HCT116 (cell line): ENCODE results near the gene GPSM3. TPM values are rescaled to one million over a fixed set of nuclear protein-coding genes. Genes with fewer than 3 reads are reported as not detected.

Experiments used
- ATAC-seq: fragments of 200-7000 bp; cut with Tn5 transposase; 2 replicates; pipeline ENCODE4 v1.9.1; 2020; ENCODE audit warnings: mild to moderate bottlenecking, moderate library complexity
- BruUV-seq: library from RNA; stranded (reverse); fragments of 400-500 nt; replicated peaks from 2 replicates; lab custom pipeline; 2021; lab: Mats Ljungman, UMichigan
- CTCF ChIA-PET: fragments of 300-600 bp; sonication (Branson Sonifier 250); formaldehyde crosslinking; loops from one replicate; lab custom pipeline; 2021; ENCODE audit warnings: antibody characterized with exemption; lab: Charles Lee
- POLR2A ChIA-PET: fragments of 300-600, 350-600 bp; sonication (Branson Sonifier 250); formaldehyde crosslinking; loops from one replicate; lab custom pipeline; 2021; ENCODE audit warnings: antibody characterized with exemption; lab: Charles Lee
- RAD21 ChIA-PET, 2 experiments: fragments of 300-600 bp; sonication (Branson Sonifier 250); formaldehyde crosslinking; loops; one replicate each; lab custom pipeline; 2023; ENCODE audit warnings: low total read pairs in 2 of 2; ENCODE audit not compliant: uncharacterized antibody in 2 of 2, unreplicated experiment in 2 of 2, low non-redundant PET in 1 of 2; lab: Charles Lee
- DNase-seq: peaks from one replicate; pipeline ENCODE4 v3.0.0-alpha.2; 2010; ENCODE audit warnings: low read depth, low spot score
- H2AFZ ChIP-seq: fragments of 200-600 bp; shearing (Covaris generic), sonication (generic); 2 replicates; pipeline ENCODE4 v1.6.1; 2017; ENCODE audit warnings: low read depth, mixed run types, mixed read lengths, antibody characterized with exemption, low read length; ENCODE audit not compliant: poor library complexity, severe bottlenecking
- H3K27ac ChIP-seq: 2 replicates; pipeline ENCODE4 v1.5.1; 2012; ENCODE audit warnings: low read depth, low read length
- H3K27me3 ChIP-seq: fragments of 200-600 bp; sonication (generic); 2 replicates; pipeline ENCODE4 v1.6.1; 2016; ENCODE audit warnings: mixed run types, low read length, mixed read lengths; ENCODE audit not compliant: insufficient read depth
- H3K36me3 ChIP-seq, 2 experiments: fragments of 200-500 bp in 1 of 2; fragments of 200-600 bp in 1 of 2; sonication (Bioruptor generic) in 1 of 2; sonication (generic) in 1 of 2; 2 replicates each; pipeline versions ENCODE4 v1.5.1 to v1.6.1; 2014 to 2016; ENCODE audit warnings: low read length in 2 of 2, inconsistent platforms in 1 of 2, mixed read lengths in 1 of 2, mixed run types in 1 of 2; ENCODE audit not compliant: insufficient read depth in 2 of 2, control insufficient read depth in 1 of 2
- H3K4me1 ChIP-seq, 2 experiments: fragments of 200-600 bp in 1 of 2; sonication (generic) in 1 of 2; 2 replicates each; pipeline versions ENCODE4 v1.5.1 to v1.6.1; 2012 to 2017; ENCODE audit warnings: low read length in 2 of 2, inconsistent platforms in 1 of 2, mild to moderate bottlenecking in 1 of 2, mixed read lengths in 1 of 2, mixed run types in 1 of 2, moderate library complexity in 1 of 2; ENCODE audit not compliant: insufficient read depth in 2 of 2, control insufficient read depth in 1 of 2
- H3K4me2 ChIP-seq: fragments of 200-600 bp; sonication (generic); 2 replicates; pipeline ENCODE4 v1.6.1; 2017; ENCODE audit warnings: mixed run types, low read length, mixed read lengths
- H3K4me3 ChIP-seq, 2 experiments: fragments of 200-600 bp in 1 of 2; sonication (generic) in 1 of 2; replicated peaks in 1 of 2; 2 replicates each; pipeline ENCODE4 v1.5.1; 2011 to 2016; ENCODE audit warnings: low read length in 2 of 2, control low read depth in 1 of 2, low read depth in 1 of 2, mild to moderate bottlenecking in 1 of 2, mixed read lengths in 1 of 2, mixed run types in 1 of 2
- H3K79me2 ChIP-seq: fragments of 200-600 bp; sonication (generic); 2 replicates; pipeline ENCODE4 v1.6.1; 2017; ENCODE audit warnings: mild to moderate bottlenecking, mixed run types, low read length, moderate library complexity, mixed read lengths; ENCODE audit not compliant: insufficient read depth
- H3K9ac ChIP-seq: fragments of 200-600 bp; sonication (generic); 2 replicates; pipeline ENCODE4 v1.6.1; 2016; ENCODE audit warnings: low read length, mixed read lengths
- H3K9me2 ChIP-seq: fragments of 200-600 bp; sonication (generic), shearing (Covaris generic); 2 replicates; pipeline ENCODE4 v1.6.1; 2017; ENCODE audit warnings: mixed run types, mild to moderate bottlenecking, moderate library complexity; ENCODE audit not compliant: insufficient read depth
- H3K9me3 ChIP-seq, 2 experiments: fragments of 200-500 bp in 1 of 2; fragments of 200-600 bp in 1 of 2; sonication (Bioruptor generic) in 1 of 2; sonication (generic) in 1 of 2; 2 replicates each; pipeline ENCODE4 v1.6.1; 2014 to 2017; ENCODE audit warnings: low read length in 2 of 2, mixed read lengths in 2 of 2, inconsistent platforms in 1 of 2, low read depth in 1 of 2, mild to moderate bottlenecking in 1 of 2, mixed run types in 1 of 2, moderate library complexity in 1 of 2; ENCODE audit not compliant: control insufficient read depth in 1 of 2, insufficient read depth in 1 of 2
- H4K20me1 ChIP-seq: fragments of 200-600 bp; sonication (generic), shearing (Covaris generic); 2 replicates; pipeline ENCODE4 v1.6.1; 2017; ENCODE audit warnings: mixed run types, mild to moderate bottlenecking, moderate library complexity; ENCODE audit not compliant: insufficient read depth
- EGR1 ChIP-seq: IDR thresholded peaks from 2 replicates; pipeline ENCODE4 v1.6.1; 2012; ENCODE audit warnings: low read depth
- EZH2 ChIP-seq: fragments of 200-600 bp; sonication (generic); IDR thresholded peaks from 2 replicates; pipeline ENCODE4 v1.6.1; 2017; ENCODE audit warnings: antibody characterized with exemption, mixed run types
- FOSL1 ChIP-seq: IDR thresholded peaks from 2 replicates; pipeline ENCODE4 v1.6.1; 2012; ENCODE audit warnings: low read depth
- JUND ChIP-seq: IDR thresholded peaks from 2 replicates; pipeline ENCODE4 v1.6.1; 2012
- MAX ChIP-seq: IDR thresholded peaks from 2 replicates; pipeline ENCODE4 v1.6.1; 2012
- POLR2AphosphoS5 ChIP-seq: IDR thresholded peaks from 2 replicates; pipeline ENCODE4 v1.6.1; 2011; ENCODE audit warnings: mild to moderate bottlenecking, low read depth, low read length, moderate library complexity
- RAD21 ChIP-seq: IDR thresholded peaks from 2 replicates; pipeline ENCODE4 v1.6.1; 2012; ENCODE audit warnings: low read depth, mild to moderate bottlenecking
- SIN3A ChIP-seq: IDR thresholded peaks from 2 replicates; pipeline ENCODE4 v1.6.1; 2012; ENCODE audit warnings: low read depth
- SP1 ChIP-seq: IDR thresholded peaks from 2 replicates; pipeline ENCODE4 v1.6.1; 2012; ENCODE audit warnings: low read depth
- SRF ChIP-seq: IDR thresholded peaks from 2 replicates; pipeline ENCODE4 v1.6.1; 2012; ENCODE audit warnings: low read depth
- TCF7L2 ChIP-seq: IDR thresholded peaks from 2 replicates; pipeline ENCODE4 v1.7.0; 2011; ENCODE audit warnings: borderline replicate concordance, inconsistent platforms; ENCODE audit not compliant: insufficient read depth, insufficient read length; ENCODE audit errors: extremely low read depth
- ZFX ChIP-seq: fragments of 450-650 bp; IDR thresholded peaks from 2 replicates; pipeline ENCODE4 v1.6.1; 2017
- ZNF274 ChIP-seq: fragments of 200-500 bp; sonication (Bioruptor generic); IDR thresholded peaks from 2 replicates; pipeline ENCODE4 v1.6.1; 2014; ENCODE audit warnings: mild to moderate bottlenecking, low read depth, low read length, inconsistent platforms
- intact Hi-C: fragments of 100-400 bp; cut with micrococcal nuclease; formaldehyde crosslinking; loops from 2 replicates; pipeline ENCODE4 v1.10.0; 2022
- total RNA-seq: library from RNA; stranded (reverse); gene quantifications from one replicate; pipeline ENCODE4 v1.2.1, GENCODE V29; 2021; ENCODE audit not compliant: unreplicated experiment
- TF ChIP-seq, protein P1 (sequence below): IDR thresholded peaks from 2 replicates; pipeline ENCODE4 v1.6.1; 2012

GPSM3 gene
- total RNA-seq, 1 experiment from 2014 or later, result 1.2 TPM

GRCh38 chr6:32223258-32224235 lies 31.1 kb upstream of the GPSM3 start, which contains the start of gene NOTCH4:
Gene NOTCH4 (minus strand): TSS chr6:32224067. CDS start chr6:32223928, 139 bp downstream.
- Histone ChIP-seq H3K27ac (no peak within 1 kb of the TSS), H4K20me1 (no peaks in the 10 kb centered on the region), H3K79me2 (no peaks in the 10 kb centered on the region), H3K9me2 (no peaks in the 10 kb centered on the region), H3K27me3 (no peaks in the 10 kb centered on the region), H3K9ac (no peak within 1 kb of the TSS), H3K36me3 (no peaks in the 10 kb centered on the region), H3K9me3 (no peaks in the 10 kb centered on the region), H2AFZ (no peak within 1 kb of the TSS), H3K4me1 (no peaks in the 10 kb centered on the region), H3K4me2 (no peak within 1 kb of the TSS), H3K4me3 (no peak within 1 kb of the TSS)
- intact Hi-C loops, result no loop called here
- BruUV-seq, result no TSS peak
- ChIA-PET CTCF (no interaction called here), RAD21 (no interaction called here), POLR2A (no interaction called here)
- ATAC-seq, result no peak
- TF ChIP-seq ZFX, result no peak
- no peak for TF ChIP-seq EGR1
- no peak for TF ChIP-seq EZH2
- TF ChIP-seq SRF, result no peak
- no peak for TF ChIP-seq JUND
- no peak for TF ChIP-seq SP1
- TF ChIP-seq RAD21, result no peak
- TF ChIP-seq SIN3A, result no peak
- no peak for TF ChIP-seq MAX
- no peak for TF ChIP-seq ZNF274
- no peak for TF ChIP-seq FOSL1
- TF ChIP-seq POLR2AphosphoS5, result no peak
- TF ChIP-seq, protein P1, sequence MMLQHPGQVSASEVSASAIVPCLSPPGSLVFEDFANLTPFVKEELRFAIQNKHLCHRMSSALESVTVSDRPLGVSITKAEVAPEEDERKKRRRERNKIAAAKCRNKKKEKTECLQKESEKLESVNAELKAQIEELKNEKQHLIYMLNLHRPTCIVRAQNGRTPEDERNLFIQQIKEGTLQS, result no peak
- TF ChIP-seq TCF7L2, result no peak
- no peak for DNase-seq
